ENCODE measurements around the gene ACACB. TPM values are rescaled to one million over a fixed set of nuclear protein-coding genes. Genes with fewer than 3 reads are reported as not detected.

Gene ACACB
- total RNA-seq, 1 donor from 2014 or later, result 3.4 TPM

GRCh38 chr12:109110988-109111495 lies 5.3 kb upstream of the ACACB start:
- peak; percentile 54 for DNase-seq

GRCh38 chr12:109112720-109113465 lies 3.5 kb upstream of the ACACB start:
- no peak for DNase-seq

GRCh38 chr12:109113661-109114321 lies 2.6 kb upstream of the ACACB start:
- no peak for DNase-seq

- no peak for DNase-seq
Measured at GRCh38 chr12:109114644-109115043, 1.7 kb upstream of the ACACB start.

GRCh38 chr12:109115404-109115757 lies 1.0 kb upstream of the ACACB start:
- no peak for DNase-seq

- no peak for DNase-seq
Measured at GRCh38 chr12:109116611-109116949, 193 bp downstream of the ACACB start.

- DNase-seq, result no peak
Measured at GRCh38 chr12:109120095-109120494, 3.7 kb downstream of the ACACB start.

- DNase-seq, result no peak
Measured at GRCh38 chr12:109120557-109120956, 4.2 kb downstream of the ACACB start.

- no peak for DNase-seq
Measured at GRCh38 chr12:109121346-109121880, 5.0 kb downstream of the ACACB start.

GRCh38 chr12:109124878-109125648 lies 8.7 kb downstream of the ACACB start:
- DNase-seq, result no peak

GRCh38 chr12:109125791-109126190 lies 9.4 kb downstream of the ACACB start:
- no peak for DNase-seq

GRCh38 chr12:109126784-109127183 lies 10.4 kb downstream of the ACACB start:
- DNase-seq, result no peak

GRCh38 chr12:109127533-109128242 lies 11.3 kb downstream of the ACACB start:
- DNase-seq, result no peak

- no peak for DNase-seq
Measured at GRCh38 chr12:109130297-109131153, 14.1 kb downstream of the ACACB start.

GRCh38 chr12:109131154-109132050 lies 15.0 kb downstream of the ACACB start:
- DNase-seq, result peak; percentile 9

- no peak for DNase-seq
Measured at GRCh38 chr12:109134186-109134917, 18.0 kb downstream of the ACACB start.

- DNase-seq, result no peak
Measured at GRCh38 chr12:109137055-109137454, 20.7 kb downstream of the ACACB start.

GRCh38 chr12:109139360-109139759 lies 23.0 kb downstream of the ACACB start:
- no peak for DNase-seq

GRCh38 chr12:109139791-109140190 lies 23.4 kb downstream of the ACACB start:
- DNase-seq, result no peak

All from occipital lobe (tissue), 2 donors.